ENCODE measurements around the gene ERVV-1.
"Not testable (repeated sequence)": the region's sequence is repeated elsewhere in the genome, so short reads cannot be mapped to it uniquely, and the experiment has no call there.

Gene ERVV-1

GRCh38 chr19:53028306-53028705 is 14.6 kb downstream of the ERVV-1 start:
- not testable (repeated sequence) for DNase-seq

- DNase-seq = no peak
Observed at GRCh38 chr19:53034054-53034453, 20.3 kb downstream of the ERVV-1 start.

- DNase-seq = no peak
Observed at GRCh38 chr19:53034948-53035675, 21.4 kb downstream of the ERVV-1 start.

- DNase-seq = no peak
Observed at GRCh38 chr19:53037101-53038097, 23.7 kb downstream of the ERVV-1 start.

- DNase-seq = no peak
Observed at GRCh38 chr19:53041366-53041765, 27.6 kb downstream of the ERVV-1 start.

GRCh38 chr19:53045536-53045935 is 31.8 kb downstream of the ERVV-1 start:
- DNase-seq = no peak

GRCh38 chr19:53047379-53047778 is 33.7 kb downstream of the ERVV-1 start:
- DNase-seq = no peak

- DNase-seq = no peak
Observed at GRCh38 chr19:53055117-53055516, 41.4 kb downstream of the ERVV-1 start.

GRCh38 chr19:53057904-53058580 is 44.3 kb downstream of the ERVV-1 start:
- DNase-seq = no peak
